Caco-2 (cell line): ENCODE data around the gene ATP6V1C2. TPM values are rescaled to one million over a fixed set of nuclear protein-coding genes. Genes with fewer than 3 reads are reported as not detected.

Experiments used
- Bru-seq: library from RNA; stranded (reverse); fragments of 400-500 nt; gene quantifications from one replicate; lab custom pipeline; 2021; lab: Mats Ljungman, UMichigan
- BruChase-seq, 2 experiments: library from RNA; stranded (reverse); fragments of 400-500 nt; gene quantifications; one replicate each; lab custom pipeline; 2021; lab: Mats Ljungman, UMichigan
- BruUV-seq: library from RNA; stranded (reverse); fragments of 400-500 nt; replicated peaks from 2 replicates; lab custom pipeline; 2021; lab: Mats Ljungman, UMichigan
- CTCF ChIA-PET: fragments of 300-600 bp; sonication (Branson Sonifier 250); formaldehyde crosslinking; loops from one replicate; lab custom pipeline; 2022; ENCODE audit warnings: antibody characterized with exemption; lab: Charles Lee
- POLR2A ChIA-PET: fragments of 300-600 bp; sonication (Branson Sonifier 250); formaldehyde crosslinking; loops from one replicate; lab custom pipeline; 2022; ENCODE audit warnings: antibody characterized with exemption; lab: Charles Lee
- DNase-seq, 2 experiments: peaks; one replicate each; pipeline versions ENCODE4 v3.0.0 to v3.0.0-alpha.2; 2020 to 2022
- H3K27me3 ChIP-seq: replicated peaks from 2 replicates; pipeline ENCODE4 v1.6.0; 2011; ENCODE audit warnings: low read length; ENCODE audit not compliant: control insufficient read depth, insufficient read depth
- H3K36me3 ChIP-seq: 2 replicates; pipeline ENCODE4 v1.5.1; 2011; ENCODE audit warnings: low read length; ENCODE audit not compliant: control insufficient read depth, insufficient read depth
- H3K4me1 ChIP-seq: fragments of 250-450 bp; sonication (Bioruptor Pico); 2 replicates; pipeline ENCODE4 v1.5.1; 2020; ENCODE audit warnings: mild to moderate bottlenecking
- H3K4me3 ChIP-seq: 2 replicates; pipeline ENCODE4 v1.5.1; 2011; ENCODE audit warnings: low read depth, mild to moderate bottlenecking, control low read depth, low read length
- H3K9me3 ChIP-seq: fragments of 250-450 bp; sonication (Bioruptor Pico); 2 replicates; pipeline ENCODE4 v1.5.1; 2020; ENCODE audit warnings: mild to moderate bottlenecking, moderate library complexity
- H3K27ac Mint-ChIP-seq: one replicate; pipeline ENCODE4 v1.8.0; 2022; ENCODE audit warnings: mixed read lengths; ENCODE audit not compliant: unreplicated experiment
- H3K27me3 Mint-ChIP-seq: one replicate; pipeline ENCODE4 v1.8.0; 2022; ENCODE audit warnings: mixed read lengths; ENCODE audit not compliant: insufficient read depth, unreplicated experiment
- H3K36me3 Mint-ChIP-seq: one replicate; pipeline ENCODE4 v1.8.0; 2022; ENCODE audit warnings: mild to moderate bottlenecking, mixed read lengths; ENCODE audit not compliant: insufficient read depth, unreplicated experiment
- H3K4me1 Mint-ChIP-seq: one replicate; pipeline ENCODE4 v1.8.0; 2022; ENCODE audit warnings: low read depth, mixed read lengths; ENCODE audit not compliant: unreplicated experiment
- H3K4me3 Mint-ChIP-seq: one replicate; pipeline ENCODE4 v1.8.0; 2022; ENCODE audit warnings: mild to moderate bottlenecking, moderate library complexity, mixed read lengths; ENCODE audit not compliant: unreplicated experiment
- H3K9me3 Mint-ChIP-seq: one replicate; pipeline ENCODE4 v1.8.0; 2022; ENCODE audit warnings: mixed read lengths; ENCODE audit not compliant: unreplicated experiment
- intact Hi-C: fragments of 100-400 bp; cut with micrococcal nuclease; formaldehyde crosslinking; loops from one replicate; pipeline ENCODE4 v1.10.0; 2022; ENCODE audit not compliant: unreplicated experiment
- long read RNA-seq: library from polyadenylated mRNA; stranded (forward); transcript quantifications from one replicate; pipeline ENCODE4 v2.0.0, GENCODE V29; 2022
- total RNA-seq: library from RNA; stranded (reverse); gene quantifications from 2 replicates; pipeline ENCODE4 v1.2.3, GENCODE V29; 2022
- TF ChIP-seq, protein P1 (sequence below), 2 experiments: fragments of 200-600 bp in 1 of 2; IDR thresholded peaks; 1 replicate in 1 of 2; 2 replicates in 1 of 2; pipeline versions ENCODE4 v1.5.1 to v1.8.0; 2011 to 2022; ENCODE audit warnings: antibody characterized with exemption in 1 of 2, control low read depth in 1 of 2, inconsistent platforms in 1 of 2, low read depth in 1 of 2, low read length in 1 of 2, mild to moderate bottlenecking in 1 of 2, moderate library complexity in 1 of 2; ENCODE audit not compliant: insufficient read depth in 1 of 2, severe bottlenecking in 1 of 2, unreplicated experiment in 1 of 2

The ATP6V1C2 gene, protein sequence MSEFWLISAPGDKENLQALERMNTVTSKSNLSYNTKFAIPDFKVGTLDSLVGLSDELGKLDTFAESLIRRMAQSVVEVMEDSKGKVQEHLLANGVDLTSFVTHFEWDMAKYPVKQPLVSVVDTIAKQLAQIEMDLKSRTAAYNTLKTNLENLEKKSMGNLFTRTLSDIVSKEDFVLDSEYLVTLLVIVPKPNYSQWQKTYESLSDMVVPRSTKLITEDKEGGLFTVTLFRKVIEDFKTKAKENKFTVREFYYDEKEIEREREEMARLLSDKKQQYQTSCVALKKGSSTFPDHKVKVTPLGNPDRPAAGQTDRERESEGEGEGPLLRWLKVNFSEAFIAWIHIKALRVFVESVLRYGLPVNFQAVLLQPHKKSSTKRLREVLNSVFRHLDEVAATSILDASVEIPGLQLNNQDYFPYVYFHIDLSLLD
- total RNA-seq (4.2 and 4.8 TPM in 2 replicates), Bru-seq, nascent RNA (percentile 28 among the genes with signal in this experiment), BruChase-seq, experiment 1, labeled RNA remaining after a 2-hour chase (percentile 33 among the genes with signal in this experiment), BruChase-seq, experiment 2, labeled RNA remaining after a 6-hour chase (percentile 35 among the genes with signal in this experiment)
- long read RNA-seq, partial matches to known transcripts: 7 of 10 reads
- long read RNA-seq, other reads (novel, unspliced or antisense): 3 of 10 reads

DNA sequence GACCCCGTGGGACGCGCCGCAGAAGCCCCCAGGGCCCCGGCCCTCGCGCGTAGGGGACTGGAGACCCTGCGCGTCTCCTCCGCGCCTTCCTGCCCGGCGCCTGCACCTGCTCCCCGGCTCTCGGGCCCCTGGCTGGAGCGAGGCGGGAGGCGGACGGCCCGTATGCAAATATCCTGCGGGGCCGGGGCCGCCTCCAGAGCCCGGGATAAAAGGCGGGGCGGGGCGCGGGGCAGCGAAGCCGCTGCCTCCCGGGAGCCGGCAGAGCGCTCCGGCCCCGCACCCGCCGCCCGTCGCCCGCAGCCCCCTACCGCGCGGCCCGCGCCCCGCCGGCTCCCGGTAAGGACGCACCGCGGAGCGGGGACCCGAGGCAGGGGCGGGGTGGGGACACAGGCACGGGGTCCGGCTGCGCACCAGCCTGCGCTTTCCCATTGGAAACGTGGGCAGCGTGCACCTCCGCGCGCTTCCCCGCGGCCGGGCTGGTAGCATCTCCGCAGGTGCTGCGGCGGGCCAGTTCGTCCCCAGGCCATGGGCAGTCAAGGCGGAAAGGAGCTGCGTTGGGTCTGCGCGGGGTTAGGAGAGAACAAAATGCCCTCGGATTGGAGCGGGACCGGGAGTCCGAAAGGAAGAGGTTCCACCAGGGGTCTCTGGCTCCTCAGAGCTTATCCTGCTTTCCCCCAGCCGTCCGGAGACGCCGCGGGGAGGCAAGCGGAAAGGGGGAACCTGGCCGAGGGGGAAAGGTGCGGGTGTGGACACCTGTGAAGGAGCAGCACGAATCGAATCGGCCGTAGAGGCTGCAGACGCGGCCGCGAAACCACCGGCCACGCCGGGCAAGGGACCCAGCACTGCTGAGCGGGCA is at the start of gene ATP6V1C2:
TSS of gene ATP6V1C2 (plus strand) at position 235 of the 856 bp plus-strand sequence. CDS start 1,220 bp downstream, outside the sequence.
- peaks cover 30% of the 10 kb centered on the region for H3K4me1 ChIP-seq
- H3K36me3 ChIP-seq: no peaks in the 10 kb centered on the region
- H3K9me3 Mint-ChIP-seq: no peaks in the 10 kb centered on the region
- CTCF ChIA-PET: interaction anchor here (0.6 to 1.4 kb wide), 3 partner anchors 17 to 114 kb away, joined by 3 to 5 read pairs (median 3); no protein-coding TSS in a partner anchor
- TF ChIP-seq, protein P1, sequence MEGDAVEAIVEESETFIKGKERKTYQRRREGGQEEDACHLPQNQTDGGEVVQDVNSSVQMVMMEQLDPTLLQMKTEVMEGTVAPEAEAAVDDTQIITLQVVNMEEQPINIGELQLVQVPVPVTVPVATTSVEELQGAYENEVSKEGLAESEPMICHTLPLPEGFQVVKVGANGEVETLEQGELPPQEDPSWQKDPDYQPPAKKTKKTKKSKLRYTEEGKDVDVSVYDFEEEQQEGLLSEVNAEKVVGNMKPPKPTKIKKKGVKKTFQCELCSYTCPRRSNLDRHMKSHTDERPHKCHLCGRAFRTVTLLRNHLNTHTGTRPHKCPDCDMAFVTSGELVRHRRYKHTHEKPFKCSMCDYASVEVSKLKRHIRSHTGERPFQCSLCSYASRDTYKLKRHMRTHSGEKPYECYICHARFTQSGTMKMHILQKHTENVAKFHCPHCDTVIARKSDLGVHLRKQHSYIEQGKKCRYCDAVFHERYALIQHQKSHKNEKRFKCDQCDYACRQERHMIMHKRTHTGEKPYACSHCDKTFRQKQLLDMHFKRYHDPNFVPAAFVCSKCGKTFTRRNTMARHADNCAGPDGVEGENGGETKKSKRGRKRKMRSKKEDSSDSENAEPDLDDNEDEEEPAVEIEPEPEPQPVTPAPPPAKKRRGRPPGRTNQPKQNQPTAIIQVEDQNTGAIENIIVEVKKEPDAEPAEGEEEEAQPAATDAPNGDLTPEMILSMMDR (IDR thresholded peaks at IDR 0.05; ENCODE audit: insufficient read depth in 1 of 2, low read depth in 1 of 2, low read length in 1 of 2, severe bottlenecking in 1 of 2, unreplicated experiment in 1 of 2): peak in 1 of 2 experiments; percentile 14
- intact Hi-C loops: loop anchor here (1.0 kb wide), 1 partner anchor 31 kb away; no protein-coding TSS in a partner anchor
- H3K36me3 Mint-ChIP-seq: no peaks in the 10 kb centered on the region
- H3K4me3 ChIP-seq: peak within 1 kb of the TSS; percentile 57
- peaks cover 15% of the 10 kb centered on the region for H3K27me3 Mint-ChIP-seq
- no peak within 1 kb of the TSS for H3K27ac Mint-ChIP-seq
- peak within 1 kb of the TSS; percentile 83 for H3K4me3 Mint-ChIP-seq
- H3K9me3 ChIP-seq: no peaks in the 10 kb centered on the region
- BruUV-seq: no TSS peak
- peaks cover 11% of the 10 kb centered on the region for H3K27me3 ChIP-seq
- H3K4me1 Mint-ChIP-seq: peaks cover 23% of the 10 kb centered on the region
- DNase-seq: peak; percentile 64 to 86
- POLR2A ChIA-PET: no interaction called here

DNA sequence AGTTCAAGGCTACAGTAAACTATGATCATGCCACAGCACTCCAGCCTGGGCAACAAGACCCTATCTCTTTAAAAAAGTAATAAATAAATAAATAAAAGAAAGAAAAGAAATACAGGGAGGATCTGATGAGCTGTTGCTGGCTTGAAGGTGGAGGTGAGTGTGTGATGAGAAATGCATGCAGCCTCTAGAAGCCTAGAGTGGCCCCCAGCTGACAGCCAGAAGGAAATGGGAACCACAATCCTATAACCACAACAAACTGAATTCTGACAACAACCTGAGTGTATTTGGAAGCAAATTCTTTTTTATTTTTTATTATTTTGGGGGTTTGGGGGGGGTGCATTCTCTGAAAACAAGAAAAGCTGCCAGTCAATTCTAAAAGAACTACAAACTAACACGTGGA is 46.3 kb upstream of the ATP6V1C2 start:
- Mint-ChIP-seq H3K27me3 (no peaks in the 10 kb centered on the region), H3K9me3 (no peaks in the 10 kb centered on the region), H3K36me3 (peaks cover 64% of the 10 kb centered on the region), H3K27ac (no peak overlapping the region), H3K4me3 (no peak overlapping the region), H3K4me1 (no peaks in the 10 kb centered on the region)
- ChIA-PET CTCF (interaction anchor here (0.6 to 0.8 kb wide), 2 partner anchors 16 to 240 kb away, joined by 3 read pairs; no protein-coding TSS in a partner anchor), POLR2A (interaction anchor here (1.2 kb wide), 1 partner anchor 14 kb away, joined by 3 read pairs; no protein-coding TSS in a partner anchor)
- no peaks in the 10 kb centered on the region for H3K9me3 ChIP-seq
- no peak for DNase-seq
- no peak overlapping the region for H3K4me3 ChIP-seq
- H3K36me3 ChIP-seq: no peaks in the 10 kb centered on the region
- no TSS peak for BruUV-seq
- no peaks in the 10 kb centered on the region for H3K27me3 ChIP-seq
- H3K4me1 ChIP-seq: no peaks in the 10 kb centered on the region
- intact Hi-C loops: no loop called here
- TF ChIP-seq, protein P1 (IDR thresholded peaks at IDR 0.05; ENCODE audit: insufficient read depth in 1 of 2, low read depth in 1 of 2, low read length in 1 of 2, severe bottlenecking in 1 of 2, unreplicated experiment in 1 of 2): no peak
